Stimulated activated CD4-positive, alpha-beta T cell treated with anti-CD3 and anti-CD28 coated beads, Interleukin-2, amount 100 ng/mL, for 48 hours (primary cell): ENCODE data around the gene RFX8.

ENCODE experiments used
- DNase-seq, 2 donors: peaks; one replicate each; pipeline ENCODE4 v3.0.0-alpha.2; 2020

Gene RFX8

DNA sequence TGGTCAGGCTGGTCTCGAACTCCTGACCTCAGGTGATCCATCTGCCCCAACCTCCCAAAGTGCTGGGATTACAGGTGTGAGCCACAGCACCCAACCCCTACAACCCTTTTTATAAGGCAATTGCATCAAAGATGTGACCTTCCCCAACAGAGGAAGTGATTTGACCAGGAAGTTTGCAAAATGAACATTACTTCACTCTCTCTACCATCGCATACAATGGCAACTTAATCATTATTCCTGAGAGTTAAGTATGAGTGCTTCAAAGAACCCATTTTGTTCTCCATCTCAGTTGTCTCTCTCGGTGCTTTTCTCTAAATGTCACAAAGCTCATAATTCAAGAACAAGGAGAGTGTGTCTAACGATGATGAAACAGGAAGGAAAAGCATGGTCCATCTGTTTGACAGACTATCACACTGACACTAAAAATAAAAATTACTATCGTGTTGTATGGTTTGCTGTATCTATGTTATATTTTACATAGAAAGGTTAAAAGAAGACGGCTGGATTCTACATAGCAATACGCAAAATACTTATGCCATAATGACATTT, 69.5 kb downstream of the RFX8 start:
- no peak for DNase-seq

DNA sequence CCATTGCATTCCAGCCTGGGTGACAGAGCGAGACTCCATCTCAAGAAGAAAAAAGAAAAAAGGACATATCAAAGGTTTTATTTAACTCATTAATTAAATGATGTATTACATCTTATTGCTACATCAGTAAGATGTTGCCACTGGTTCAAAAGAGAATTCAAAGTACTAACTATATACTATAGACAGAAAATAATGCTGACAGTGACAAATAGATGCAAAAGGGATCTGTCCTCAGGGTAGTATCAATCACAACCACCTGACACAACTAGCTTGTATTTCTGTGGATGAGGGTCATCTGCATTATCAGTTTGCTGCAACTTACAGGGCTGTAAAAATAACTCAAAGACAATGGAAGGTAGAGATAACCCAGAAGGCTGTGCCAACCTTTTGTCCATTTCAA, 71.2 kb downstream of the RFX8 start:
- DNase-seq = no peak

DNA sequence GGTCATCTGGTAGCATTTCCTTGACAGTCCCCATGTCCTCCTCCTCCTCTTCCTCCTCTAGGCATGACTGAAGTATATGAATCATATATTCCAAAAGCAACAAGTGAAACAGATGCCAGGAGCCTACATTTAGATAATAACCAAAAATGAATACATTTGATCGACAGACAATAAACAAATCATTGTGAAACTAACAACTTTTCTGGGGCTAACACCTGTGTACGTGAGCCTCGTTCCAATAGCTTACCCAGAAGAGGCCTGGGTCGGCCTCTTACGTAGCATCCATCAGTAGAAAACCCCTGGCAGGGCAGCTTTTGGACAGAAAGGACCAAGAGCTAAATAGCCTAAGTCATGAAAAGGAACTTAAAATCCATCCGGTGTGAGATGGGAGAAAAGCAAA, 72.3 kb downstream of the RFX8 start:
- DNase-seq = no peak

DNA sequence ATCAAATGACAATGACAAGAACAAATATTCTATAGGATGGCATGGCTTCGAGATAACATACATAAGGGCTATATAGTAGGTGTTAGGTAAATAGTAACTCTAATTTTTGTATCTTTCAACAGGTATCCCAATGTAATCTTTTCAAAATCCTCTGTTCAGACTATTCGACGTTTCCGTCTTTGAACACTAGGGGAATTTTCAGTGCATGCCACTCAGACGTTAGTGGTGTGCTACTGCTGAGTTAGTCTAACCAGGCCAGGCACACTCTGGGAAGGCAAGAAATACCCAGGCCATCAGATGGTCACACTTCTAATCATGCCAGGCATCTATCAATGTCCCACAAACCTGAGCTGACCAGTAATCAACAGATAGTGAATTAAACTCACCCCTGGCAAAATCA, 73.0 kb downstream of the RFX8 start:
- no peak for DNase-seq

DNA sequence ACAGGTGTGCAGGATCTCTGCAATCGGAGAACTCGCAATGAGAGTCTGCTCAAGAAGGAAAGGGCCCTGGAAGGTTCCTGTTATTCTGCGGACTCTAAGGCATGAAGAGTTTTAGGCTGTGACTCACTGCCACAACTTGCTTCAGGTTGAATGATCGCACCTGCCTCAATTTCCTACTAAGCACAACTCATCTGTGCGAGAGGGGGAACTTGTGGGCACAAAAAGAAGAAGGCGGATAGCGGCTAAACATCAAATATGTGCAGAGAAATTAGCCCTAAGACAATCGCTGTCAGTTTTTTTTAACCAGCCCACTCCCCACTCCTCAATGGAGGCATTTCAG, 73.6 kb downstream of the RFX8 start:
- DNase-seq = no peak

DNA sequence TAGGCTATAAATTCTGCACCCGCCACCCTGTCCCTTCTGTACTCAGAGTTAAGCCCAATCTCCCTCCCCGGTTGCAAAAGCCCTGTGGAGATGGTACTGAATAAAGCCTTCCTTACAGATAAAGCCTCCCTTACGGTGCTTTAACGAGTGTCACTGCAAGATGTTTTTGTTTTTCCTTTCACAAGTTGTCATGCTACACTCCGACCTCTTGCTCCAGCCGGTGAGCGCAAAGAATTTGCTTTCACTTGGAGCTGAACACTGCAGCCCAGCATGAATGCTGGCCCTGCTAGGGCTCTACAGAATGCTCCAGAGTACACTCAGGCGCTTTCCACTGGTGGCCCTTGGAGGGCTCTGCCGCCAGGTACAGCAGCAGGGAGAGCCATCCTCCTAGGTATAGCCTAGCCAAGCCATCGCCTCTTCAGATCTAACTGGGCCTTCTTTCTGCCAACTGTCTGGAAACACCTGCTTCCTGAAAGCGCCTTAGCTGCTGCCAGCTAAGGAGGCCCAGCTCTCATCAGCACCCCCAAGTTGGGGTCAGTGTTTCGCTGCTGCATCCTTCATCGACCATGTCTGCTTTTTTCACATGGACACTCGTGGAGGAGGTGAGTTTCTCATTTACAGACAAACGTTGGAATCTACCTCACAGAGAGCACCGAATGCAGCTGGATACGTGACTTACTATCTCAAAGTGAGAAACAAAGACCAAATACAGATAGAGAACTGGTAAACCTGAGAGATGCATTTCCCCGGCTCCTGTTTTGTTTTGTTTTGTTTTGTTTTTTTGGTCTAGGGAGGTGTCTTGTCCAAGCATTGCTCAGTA, 74.2 kb downstream of the RFX8 start:
- no peak for DNase-seq

DNA sequence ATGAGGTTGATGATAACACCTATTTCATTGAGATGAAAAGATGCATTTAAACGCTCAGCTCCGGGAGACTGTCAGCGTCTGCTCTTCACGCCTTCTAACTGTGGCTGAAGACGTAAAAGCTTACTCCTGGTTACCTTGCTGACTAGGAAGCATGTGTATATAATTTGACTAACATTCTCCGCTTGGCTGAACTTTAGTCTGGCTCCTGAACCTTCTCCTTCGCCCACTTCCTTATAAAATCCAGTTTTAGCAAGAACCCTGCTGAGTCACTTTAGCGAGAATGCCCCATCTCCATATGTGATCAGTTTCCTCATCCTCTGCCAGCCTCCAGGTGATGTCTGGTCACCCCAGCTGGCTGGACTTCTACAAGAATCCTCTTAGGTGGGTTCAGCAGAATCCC, 74.9 kb downstream of the RFX8 start:
- no peak for DNase-seq

DNA sequence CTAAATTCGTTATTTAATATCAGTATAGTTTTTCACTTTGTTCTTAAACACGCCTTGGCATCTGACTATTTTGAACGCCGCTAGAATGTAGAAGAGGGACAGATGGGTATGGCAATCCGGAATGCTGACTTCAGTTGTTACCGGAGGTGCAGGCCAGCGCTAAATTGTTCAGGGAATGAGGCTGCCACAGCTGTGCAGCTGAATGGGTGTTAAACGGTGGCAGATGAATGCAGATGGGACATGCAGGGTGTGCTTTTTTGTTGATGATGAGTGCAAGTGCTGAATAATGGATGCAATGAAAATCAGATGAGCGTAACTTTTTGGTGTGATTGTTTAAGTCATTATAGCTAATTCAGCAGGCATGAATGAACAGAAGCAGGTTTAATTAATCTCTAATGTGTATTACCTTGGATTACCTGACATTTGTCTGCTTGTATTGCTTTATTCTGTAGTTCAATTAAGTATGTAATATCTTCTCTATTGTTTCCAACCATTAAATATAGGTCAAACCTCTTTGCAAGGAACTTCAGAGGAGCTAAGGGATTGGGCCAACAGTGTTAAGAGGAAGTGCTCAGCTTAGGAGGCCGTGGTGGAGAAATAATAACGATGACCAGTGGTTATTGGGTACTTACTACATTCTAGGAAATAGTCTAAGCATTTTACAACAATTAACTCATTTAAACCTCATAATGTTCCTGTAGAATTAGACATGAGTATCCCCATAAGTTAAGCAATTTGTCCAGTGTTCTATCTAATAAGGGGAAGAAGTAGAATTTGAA, 75.7 kb downstream of the RFX8 start:
- no peak for DNase-seq

DNA sequence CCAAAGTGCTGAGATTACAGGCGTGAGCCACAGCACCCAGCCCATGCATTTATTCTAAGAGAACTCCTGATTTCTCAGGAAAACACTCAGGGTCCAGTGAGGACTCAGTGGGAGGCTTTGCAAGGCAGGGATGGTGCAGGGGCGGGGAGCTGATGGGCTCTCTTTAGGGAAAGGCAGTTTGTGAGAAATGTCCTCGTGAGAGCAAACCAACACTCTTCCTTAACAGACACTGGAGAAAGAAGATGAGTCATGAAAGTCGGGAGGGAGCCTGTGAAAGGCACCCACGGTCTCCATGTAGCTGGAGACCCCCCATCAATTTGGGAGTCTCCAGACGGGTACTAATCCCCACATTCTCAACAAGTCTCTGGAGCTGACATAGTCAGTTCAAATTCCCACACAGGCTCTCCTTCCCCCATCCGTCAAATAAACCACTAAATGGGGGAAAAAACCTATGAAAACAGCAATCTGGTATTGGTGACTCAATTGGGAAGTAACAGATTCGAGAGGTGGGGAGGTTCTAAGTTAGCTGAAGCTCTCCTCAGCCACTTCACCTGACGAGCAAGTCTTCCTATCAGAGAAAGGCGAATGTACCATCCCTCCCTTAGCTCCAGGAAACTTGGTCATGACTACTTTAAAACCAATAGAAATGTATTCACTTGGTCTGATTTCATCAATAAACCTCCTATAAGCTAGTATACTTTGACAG, 76.6 kb downstream of the RFX8 start:
- no peak for DNase-seq

DNA sequence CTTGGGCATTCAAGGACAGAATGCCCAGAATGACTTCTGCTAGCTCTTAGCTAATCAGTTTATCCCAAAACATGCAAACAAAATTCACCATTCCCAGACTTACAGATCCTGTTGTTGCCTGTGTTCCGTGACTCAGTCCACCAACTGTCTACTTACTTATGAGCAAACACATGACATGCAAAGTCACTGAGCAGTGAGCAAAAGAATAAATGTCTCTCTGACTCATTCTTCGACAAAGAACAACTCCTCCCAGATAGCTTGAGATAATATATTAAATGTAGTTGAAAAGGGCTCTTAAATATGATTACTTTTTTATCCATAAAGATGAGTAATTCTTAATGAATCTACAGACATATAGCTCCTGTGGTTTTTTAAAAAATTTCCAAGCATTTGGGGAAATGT, 78.6 kb downstream of the RFX8 start:
- DNase-seq = no peak

DNA sequence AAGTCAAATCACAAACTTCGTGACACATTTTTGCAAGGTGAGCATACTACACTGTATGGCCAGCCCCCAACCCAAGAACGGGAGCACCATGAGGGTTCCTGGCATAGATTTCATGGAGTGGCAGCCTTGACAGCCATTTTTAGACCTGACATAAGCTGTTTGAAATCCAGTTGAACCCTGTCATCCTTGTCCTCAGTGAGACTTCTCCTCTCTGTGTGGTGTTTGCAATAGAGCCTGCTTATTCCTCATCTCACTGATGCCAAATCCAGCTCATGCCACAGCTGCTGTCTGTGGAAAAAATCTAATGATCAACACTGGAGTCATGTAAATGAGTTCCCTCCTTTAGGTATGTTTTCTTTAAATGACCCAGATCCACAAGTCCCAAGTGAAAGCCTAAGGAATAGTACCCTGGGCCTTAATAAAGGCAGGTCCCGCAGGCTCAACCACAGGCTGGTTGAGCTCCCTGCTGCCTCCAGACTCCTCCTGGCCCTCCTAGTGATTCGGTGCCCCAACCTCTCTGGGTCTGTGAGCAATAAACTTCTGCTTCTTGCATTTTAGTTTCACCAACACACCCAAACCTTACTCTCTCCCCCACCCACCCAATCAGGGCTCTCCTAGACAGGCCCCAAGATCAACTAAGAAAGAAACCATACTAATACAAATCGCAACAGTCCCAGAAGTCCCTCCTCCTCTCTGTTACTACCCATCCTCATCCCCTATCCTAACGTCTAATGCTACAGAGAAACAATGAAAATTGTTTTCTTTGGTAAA, 79.2 kb downstream of the RFX8 start:
- DNase-seq = no peak

DNA sequence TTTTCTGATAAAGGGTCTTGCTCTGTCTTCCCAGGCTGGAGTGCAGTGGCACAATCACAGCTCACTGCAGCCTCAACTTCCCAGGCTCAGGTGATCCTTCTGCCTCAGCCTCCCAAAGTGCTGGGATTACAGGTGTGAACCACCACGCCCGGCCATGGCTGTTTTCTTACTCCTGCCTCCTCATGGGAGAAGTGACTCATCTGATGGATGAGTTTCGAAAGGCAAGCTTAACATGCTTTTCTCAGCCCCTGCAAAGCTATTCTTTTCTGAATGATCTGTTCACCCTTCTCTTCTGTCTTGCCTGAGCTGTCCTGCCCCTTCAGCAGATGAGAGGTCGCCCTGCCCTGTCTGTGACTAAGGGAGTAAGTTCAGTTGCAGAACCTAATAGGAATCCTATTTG, 86.7 kb downstream of the RFX8 start:
- no peak for DNase-seq

DNA sequence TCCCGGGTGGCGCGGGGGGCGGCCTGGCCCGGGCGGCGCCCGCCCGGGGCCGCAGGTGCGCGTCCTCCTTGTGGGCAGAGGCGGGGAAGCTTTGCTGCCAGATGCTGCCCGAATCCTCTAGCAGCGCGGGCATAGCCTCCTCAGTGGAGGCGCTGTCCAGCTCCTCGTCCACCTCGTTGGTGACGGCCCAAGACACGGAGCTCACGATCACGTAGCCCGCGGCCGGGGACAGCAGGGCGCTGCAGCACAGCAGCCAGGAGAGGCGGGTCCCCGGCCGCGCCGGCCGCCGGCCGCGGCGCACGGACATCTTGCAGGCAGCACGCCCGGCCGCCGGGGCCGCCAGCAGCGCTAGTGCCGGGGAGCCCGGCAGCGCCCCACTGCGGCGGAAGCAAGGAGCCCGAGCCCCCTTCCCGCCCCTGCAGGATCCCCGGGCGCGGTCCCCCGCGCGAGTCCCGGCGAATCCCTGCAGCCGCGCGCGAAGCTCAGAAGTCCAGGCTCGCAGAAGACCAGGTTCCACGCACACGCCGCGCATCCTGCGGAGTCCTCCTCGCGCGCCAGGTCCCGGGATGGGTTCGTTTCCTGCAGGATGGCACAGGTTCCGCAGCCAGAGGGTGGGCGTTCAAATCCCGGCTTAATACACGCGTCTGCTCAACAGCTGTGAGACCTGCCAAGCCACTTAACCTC, 87.6 kb downstream of the RFX8 start, which contains the start of gene CREG2:
TSS of gene CREG2 (minus strand) at position 353 of the 684 bp plus-strand sequence. CDS start at position 307, 46 bp downstream.
- DNase-seq = peak; percentile 47 to 57

DNA sequence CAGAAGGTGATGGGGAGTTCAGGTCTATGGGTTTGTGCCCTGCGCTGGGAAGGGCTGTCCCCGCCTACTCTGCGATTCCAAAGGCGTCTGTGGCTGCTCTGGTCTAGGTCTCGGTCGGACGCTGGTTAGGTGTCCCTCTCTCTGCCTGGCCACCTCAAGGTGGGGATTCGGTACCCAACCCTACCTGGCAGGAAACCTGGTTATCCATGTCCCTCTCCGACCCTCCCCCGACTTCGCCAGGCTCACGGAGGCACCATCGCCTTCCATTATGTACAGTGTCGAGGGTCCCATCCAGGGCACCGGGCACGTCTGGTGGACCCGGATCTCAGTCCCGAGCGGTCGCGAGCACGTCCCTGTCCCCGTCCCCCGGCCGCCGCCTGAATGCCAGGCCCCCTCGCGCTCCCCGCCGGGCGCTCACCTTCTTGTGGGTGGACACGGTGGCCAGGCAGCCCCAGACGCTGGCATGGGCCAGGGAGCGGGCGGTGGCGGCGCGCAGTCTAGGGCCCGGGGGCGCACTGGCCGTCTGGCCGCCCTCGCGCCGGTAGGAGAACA, 88.2 kb downstream of the RFX8 start:
- no peak for DNase-seq

DNA sequence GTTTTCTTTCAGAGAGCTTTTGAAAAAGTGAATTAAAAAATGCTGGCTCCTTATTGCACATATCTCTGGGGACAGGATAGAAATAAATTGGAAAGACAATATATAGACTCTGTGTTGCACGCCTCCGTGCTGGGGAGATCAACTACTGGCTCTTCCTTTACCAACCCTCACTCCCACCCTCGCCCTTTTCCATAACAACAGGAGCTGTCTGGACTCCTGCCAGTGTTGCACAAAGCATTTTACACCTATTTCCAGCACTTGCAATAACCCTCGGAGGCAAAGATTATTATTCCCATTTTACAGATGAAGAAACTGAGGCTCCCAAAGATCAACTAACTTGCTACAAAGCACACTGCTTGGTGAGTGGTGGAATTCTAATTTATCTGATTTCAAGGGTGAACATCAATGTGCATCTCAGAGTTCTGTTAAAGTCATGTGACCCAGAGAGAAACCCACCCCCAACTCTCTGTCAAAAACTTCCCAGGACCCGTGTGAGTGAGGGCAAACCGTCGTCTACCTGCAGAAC, 91.8 kb downstream of the RFX8 start:
- no peak for DNase-seq

DNA sequence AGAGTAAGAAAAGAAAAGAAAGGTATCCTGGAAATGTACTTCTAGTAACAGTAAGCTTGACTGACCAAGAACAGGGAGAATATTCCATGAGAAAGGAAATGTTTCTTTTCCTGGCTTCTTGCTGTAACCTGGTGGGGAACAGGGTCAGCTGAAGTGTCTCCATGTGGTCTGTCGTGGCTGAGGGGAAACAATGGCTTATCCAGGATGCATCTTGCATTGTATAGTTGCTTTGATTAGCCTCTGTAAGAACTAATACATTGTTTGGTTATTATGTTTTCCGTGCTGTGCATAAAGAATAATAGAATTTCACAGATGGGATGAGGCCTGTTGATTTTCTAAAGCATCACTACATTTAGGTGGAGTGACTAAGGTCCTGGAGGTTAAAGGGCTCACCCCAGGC, 92.5 kb downstream of the RFX8 start:
- no peak for DNase-seq

DNA sequence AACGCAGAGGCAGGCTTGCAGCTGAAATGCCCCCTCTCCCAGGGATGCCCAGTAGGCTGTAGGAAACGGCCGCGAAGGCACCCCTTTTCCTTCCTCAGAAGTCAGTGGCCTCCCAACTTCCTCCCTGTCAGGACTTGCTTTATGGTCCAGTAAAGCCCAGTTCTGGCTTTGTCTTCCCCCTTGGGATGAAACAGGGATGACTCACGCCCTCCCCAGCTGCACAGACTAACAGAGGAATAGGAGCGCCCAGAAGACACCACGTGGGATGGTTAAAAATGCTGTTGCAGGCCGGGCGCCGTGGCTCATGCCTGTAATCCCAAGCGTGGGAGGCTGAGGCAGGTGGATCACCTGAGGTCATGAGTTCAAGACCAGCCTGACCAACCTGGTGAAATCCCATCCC, 94.5 kb downstream of the RFX8 start:
- no peak for DNase-seq

DNA sequence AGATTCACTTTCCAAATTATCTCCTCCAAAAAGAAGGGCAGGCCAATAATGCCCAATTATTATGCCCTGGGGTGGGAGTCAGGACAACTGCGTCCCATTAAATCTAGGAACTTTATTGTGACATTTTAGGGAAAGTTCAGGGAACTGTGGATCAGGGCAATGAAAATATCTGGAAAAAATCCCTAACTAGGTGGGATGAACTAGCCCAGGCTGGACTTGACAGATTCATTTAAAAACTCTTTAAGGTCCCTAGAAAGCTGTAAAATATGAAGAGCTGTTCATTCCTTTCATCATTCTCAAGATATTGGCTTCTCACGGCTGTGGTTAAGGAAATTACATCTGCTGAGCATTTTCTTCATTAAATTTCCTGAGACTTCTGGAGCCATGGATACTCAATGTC, 95.8 kb downstream of the RFX8 start:
- no peak for DNase-seq

DNA sequence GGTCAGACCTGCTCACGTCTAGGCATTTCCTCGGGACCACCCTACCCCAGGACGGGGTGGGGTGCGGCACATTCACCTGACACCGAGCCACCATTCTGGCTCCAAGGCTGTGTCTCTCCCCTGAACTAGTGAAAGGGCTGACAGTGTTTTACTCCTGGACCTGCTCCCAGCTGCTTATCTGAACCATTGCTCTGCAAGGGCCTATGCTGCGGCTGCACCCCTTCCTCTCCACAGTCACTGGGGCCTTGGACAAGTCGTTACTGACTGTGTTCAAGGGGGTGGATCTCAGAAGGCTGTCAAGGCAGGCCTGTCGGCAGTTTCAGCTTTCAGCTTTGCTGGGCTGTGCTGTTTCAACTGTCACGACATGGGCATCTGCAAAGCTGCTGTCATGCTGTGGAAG, 99.3 kb downstream of the RFX8 start:
- no peak for DNase-seq

DNA sequence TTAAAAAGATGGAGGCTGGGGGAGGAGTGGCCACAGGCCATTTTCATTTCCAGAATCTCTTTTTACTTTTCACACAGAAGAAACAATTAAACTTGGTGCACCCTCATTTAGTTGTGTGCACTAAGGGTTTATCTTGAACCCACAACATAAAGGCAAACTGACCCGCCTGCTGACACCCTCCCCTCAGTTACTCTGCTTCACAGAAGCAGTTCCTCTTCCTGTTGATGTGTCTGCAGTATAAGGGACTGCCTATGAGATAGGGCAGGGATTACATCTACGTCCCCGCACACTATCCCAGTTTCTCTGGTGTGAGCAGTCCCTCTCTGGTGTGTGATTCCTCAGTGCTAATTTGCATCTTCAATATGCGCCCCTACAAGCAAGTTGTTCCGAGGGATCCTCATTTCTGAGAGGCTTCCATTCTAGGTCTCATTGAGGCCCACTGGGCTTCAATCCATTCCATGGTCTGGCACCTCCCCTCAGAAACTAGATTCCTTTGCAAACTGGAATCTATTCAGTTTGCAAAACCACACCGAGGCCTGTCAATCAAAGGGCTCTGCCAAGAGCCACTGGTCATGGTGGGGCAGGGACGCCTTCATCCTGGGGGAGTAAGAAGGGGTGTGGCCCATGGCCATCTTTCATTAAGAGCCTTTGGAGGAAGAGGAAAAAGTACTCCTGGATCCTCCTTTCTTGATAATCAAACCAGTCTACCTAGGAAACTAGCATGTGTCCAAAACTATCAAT, 99.9 kb downstream of the RFX8 start:
- DNase-seq = no peak

DNA sequence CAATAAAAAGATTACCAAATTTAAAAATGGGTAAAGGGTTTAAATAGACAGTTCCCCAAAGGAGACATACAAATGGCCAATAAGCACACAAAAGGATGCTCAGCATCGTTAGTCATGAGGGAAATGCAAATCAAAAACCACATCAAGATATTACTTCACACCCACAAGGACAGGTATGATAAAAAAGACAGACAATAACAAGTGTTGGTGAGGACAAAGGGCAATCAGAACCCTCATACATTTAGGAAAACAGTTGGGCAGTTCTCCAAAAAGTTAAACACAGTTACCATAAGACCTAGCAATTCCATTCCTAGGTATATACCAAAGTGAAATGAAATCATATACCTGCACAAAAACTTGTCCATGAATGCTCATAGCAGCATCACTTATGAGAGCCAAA, 102.1 kb downstream of the RFX8 start:
- DNase-seq = no peak
